Islet precursor cell (in vitro differentiated cells): ENCODE data around the gene SYCE3.

Experiments used
- DNase-seq: peaks from one replicate; pipeline ENCODE4 v3.0.0-alpha.2; 2018

SYCE3 gene

GRCh38 chr22:50574383-50574755 is 11.7 kb upstream of the SYCE3 start:
- DNase-seq, result no peak

GRCh38 chr22:50573491-50574382 is 11.0 kb upstream of the SYCE3 start:
- DNase-seq, result no peak

DNA sequence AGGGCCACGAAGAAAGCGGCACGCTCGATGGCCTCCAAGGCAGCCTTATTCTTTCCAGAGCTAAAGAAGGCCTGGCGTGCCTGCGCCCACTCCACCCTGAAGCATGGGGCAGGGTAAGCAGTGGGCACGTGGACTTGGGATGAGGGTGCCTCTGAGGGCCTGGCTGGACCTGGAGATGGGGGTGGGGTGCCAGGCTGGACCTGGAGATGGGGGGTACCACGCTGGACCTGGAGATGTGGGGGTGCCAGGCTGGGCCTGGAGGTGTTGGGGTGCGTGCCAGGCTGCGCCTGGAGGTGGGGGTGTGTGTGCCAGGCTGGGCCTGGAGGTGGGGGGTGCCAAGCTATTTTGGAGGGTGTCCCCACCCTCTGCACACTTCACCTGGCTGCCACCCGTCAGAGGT is 10.2 kb upstream of the SYCE3 start:
- no peak for DNase-seq

DNA sequence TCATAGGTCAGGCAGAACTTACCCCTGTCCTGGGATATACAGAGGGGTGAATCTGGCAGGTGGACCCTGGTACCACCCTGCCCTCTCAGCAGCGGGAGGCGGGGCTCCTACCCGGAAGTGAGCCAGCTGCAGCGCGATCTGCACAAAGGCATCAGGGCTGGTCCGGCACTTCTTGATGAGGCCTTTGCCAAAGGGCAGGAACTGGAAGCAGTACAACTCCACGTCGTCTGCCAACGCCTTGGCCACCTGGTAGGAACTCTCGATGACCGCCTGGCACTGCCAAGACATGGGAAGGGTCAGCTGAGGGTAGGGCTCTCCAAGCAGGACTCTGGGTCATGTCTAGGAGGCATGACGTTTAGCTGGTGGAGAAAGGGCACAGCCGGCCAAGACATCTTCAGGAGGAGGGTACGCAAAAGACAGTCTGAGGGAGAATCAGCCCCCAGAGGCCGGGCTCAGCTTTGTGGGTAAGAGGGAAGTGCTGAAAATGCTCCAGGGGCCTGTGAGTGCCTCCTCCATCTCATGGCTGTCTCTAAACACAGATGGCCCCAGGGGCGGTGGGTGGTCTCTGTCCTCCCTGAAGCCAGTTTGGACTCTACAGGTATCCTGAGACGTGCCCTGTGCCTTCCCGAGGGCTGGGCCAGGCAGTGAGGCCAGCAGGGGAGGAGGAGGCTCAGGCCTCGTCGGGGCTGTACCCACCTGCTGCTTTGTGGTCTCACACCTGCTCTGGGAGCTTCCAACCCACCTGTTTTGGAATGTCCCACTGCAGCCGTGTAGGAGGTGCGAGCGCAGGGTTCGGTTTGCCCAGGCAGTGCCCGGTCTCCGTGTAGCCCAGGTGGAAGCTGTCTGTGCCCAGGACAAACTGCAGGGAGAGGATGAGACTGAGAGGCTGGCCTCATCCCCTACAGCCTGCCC is 8.8 kb upstream of the SYCE3 start:
- no peak for DNase-seq

DNA sequence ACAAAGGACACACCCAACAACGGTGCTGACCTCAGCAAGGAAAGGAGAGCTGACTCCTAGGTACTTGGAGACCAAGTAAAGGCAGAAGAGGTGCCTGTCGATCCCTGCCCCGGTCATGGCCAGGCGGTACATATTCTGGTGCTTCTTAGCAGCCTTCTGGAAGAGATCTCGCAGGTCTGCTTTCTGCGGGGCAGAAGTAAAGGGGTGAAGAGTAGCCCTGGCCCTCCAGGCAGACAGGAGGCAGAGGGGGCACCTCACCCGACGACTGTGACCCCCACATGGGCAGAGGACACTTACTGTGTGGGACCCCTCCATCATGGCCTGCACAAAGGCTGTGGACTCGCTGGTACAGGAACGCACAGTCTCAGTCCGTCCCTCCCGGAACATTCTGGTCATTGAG is 8.1 kb upstream of the SYCE3 start:
- DNase-seq, result no peak

DNA sequence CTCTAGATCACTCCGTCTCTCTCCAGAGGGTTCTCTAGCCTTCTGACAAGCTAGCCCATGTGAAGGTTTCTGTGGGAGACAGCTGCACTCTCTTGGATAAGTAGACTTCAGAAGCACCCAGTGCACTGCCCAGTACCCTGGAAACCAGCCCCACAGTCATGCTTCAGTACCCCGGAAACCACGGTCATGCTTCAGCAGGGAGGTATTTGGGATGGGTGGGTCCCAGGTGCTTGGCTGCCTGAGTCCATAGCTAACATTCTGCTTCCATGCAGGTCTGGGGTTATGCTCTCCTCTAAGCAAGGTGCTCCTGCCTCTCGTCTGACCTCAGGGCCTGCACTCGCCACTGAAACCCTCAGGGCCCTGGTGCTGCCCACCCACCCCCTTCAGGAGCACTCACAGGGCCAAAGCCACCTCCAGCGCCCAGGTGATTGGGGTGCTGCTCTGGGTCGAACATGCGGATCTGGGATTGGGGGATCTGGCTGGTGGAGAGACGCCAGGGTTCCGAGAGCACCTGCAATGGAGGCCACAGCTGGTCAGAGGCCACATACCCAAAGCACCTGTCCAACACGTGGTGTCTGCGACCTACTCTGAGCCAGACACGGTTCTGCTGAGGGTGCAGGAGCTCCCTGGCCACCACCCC is 7.3 kb upstream of the SYCE3 start:
- no peak for DNase-seq

DNA sequence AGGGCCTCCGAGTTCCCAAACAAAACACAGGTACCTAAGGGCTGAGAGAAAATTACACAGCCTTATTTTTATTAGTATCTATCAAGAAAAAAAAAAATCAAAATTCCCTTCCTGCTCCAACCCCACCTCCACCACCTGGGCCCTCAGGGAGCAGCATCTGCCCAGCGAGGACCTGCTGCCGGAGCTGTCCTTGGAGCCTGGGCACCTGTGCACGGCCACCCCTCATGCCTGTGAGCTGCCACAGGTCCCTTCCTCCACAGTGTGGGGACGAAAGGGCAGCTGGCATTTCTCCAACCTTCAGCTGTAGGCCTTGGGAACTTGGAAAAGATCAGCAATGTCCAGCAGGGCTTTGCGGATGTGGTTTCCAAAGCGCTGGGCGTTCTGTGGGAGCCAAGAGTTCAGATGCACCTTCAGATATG is 6.3 kb upstream of the SYCE3 start:
- DNase-seq, result no peak

DNA sequence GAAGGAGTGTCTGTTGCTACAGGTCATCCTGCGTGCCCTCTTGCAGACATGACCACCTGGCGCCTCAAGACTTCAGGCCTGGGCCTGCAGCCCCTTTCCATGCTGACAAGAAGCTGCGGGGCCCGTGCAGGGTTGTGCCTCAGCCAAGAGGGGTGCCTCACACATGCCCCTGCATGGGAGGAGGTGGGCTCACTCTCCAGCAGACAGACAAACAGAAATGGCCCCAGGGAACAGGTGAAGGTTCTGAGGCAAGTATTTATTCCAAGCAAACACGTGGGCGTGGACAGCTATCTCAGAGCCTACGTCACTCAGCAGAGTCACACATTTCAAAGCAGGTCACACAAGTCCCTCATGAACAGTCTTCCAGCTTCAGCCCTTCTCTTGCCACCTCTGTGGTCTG is 5.9 kb upstream of the SYCE3 start:
- DNase-seq, result no peak

- DNase-seq, result no peak
These were observed 5.1 kb upstream of the SYCE3 start for GRCh38 chr22:50567721-50568252.

DNA sequence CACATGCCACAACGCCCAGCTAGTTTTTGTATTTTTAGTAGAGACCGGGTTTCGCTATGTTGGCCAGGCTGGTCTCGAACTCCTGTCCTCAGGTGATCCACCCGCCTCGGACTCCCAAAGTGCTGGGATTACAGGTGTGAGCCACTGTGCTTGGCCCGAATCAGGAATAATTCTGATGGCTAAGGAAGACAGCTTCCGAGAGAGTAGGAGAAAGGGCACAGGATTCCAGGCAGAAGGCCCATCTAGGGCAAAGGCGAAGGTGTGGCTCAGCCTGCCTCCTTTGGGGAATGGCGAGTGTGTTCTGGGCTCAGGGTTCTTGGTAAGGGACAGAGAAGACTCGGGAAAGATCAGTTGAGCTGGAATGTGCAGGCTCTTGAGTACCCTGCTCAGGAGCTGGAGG is 1.6 kb upstream of the SYCE3 start:
- DNase-seq, result no peak

DNA sequence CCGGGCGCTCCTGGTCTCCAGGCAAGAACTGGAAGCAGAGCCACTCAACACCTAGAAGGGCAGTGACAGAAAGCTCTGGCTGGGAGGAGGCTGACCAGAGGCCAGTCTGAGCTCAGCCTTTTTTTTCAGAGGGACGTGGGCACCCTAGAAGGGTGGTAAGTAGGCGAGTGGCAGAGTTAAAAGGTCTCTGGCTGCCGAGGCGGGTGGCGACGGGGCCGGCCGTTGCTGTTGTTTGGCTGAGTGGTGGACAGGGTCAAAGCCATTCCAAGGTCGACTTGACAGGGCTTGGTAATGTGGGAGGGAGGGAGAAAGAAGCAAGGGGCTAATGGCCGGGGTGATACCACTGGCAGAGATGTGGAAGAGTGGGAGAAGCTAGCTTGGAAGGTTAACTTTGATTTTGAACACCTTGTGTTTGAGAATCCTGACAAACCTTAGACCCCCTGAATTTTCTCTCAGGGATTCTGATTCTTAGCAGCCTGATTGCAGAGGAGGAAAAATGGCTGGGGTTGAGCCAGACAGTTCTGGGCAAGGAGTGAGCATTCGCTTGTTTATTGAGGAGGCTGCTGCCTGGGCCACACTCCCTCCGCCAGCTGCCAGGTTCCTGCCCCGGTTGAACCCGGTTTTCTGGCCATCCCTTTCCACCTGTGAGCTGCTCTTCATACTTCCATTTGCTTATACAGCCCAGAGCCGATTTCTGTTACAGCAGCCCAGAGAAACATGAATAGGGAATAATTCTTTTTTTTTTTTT is 868 bp upstream of the SYCE3 start:
- no peak for DNase-seq

GRCh38 chr22:50561401-50562358 is 1.0 kb downstream of the SYCE3 start:
- DNase-seq, result no peak

- no peak for DNase-seq
These were observed 2.7 kb downstream of the SYCE3 start for GRCh38 chr22:50560034-50560433.

GRCh38 chr22:50556703-50557102 is 6.0 kb downstream of the SYCE3 start:
- no peak for DNase-seq

DNA sequence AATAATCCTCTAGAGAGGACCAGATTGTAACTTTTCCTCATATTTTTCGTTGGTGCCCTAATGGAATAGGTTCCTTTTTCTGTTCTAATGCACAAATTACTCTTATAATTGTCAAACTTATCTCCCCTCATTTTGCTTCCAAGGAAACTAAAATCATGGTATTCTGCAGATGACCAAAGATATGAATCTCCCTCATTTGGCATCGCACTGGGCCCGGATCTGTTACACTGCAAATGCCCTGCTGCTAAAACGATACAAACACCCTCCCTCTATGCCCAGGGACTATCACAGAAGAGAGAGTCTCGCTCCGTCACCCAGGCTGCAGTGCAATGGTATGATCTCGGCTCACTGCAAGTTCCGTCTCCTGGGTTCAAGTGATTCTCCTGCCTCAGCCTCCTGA is 9.4 kb downstream of the SYCE3 start:
- DNase-seq, result no peak

GRCh38 chr22:50551160-50551752 is 11.5 kb downstream of the SYCE3 start:
- no peak for DNase-seq

- DNase-seq, result no peak
These were observed 12.3 kb downstream of the SYCE3 start for GRCh38 chr22:50550395-50550794.

DNA sequence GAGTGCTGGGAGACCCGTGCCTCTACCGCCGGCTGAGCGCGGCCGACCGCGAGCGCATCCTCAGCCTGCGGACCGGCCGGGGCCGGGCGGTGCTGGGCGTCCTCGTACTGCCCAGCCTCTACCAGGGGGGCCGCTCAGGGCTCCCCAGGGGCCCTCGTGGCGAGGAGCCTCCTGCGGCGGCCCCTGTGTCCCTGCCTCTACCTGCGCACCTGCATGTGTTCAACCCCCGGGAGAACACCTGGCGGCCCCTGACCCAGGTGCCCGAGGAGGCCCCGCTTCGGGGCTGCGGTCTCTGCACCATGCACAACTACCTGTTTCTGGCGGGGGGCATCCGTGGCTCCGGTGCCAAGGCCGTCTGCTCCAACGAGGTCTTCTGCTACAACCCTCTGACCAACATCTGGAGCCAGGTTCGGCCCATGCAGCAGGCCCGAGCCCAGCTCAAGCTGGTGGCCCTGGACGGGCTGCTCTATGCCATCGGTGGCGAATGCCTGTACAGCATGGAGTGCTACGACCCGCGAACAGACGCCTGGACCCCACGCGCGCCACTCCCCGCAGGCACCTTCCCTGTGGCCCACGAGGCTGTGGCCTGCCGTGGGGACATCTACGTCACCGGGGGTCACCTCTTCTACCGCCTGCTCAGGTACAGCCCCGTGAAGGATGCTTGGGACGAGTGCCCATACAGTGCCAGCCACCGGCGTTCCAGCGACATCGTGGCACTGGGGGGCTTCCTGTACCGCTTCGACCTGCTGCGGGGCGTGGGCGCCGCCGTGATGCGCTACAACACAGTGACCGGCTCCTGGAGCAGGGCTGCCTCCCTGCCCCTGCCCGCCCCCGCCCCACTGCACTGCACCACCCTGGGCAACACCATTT is 13.6 kb downstream of the SYCE3 start:
- DNase-seq, result no peak

- no peak for DNase-seq
These were observed 14.4 kb downstream of the SYCE3 start for GRCh38 chr22:50548040-50548920.
